Fibroblast of lung (primary cell): ENCODE results near the gene SMC3. TPM values are rescaled to one million over a fixed set of nuclear protein-coding genes. Genes with fewer than 3 reads are reported as not detected.

ENCODE experiments used
- DNase-seq, 2 donors: peaks; one replicate each; pipeline versions ENCODE4 v3.0.0 to v3.0.0-alpha.2; 2010; ENCODE audit warnings: low read depth in 2 of 2
- H2AFZ ChIP-seq: 2 replicates; pipeline ENCODE4 v1.5.1; 2012; ENCODE audit warnings: low read length, control low read depth, inconsistent platforms
- H3K27ac ChIP-seq: 2 replicates; pipeline ENCODE4 v1.5.1; 2011; ENCODE audit warnings: low read length, control low read depth; ENCODE audit not compliant: insufficient read depth
- H3K27me3 ChIP-seq: 2 replicates; pipeline ENCODE4 v1.5.1; 2011; ENCODE audit warnings: mild to moderate bottlenecking, low read length; ENCODE audit not compliant: control insufficient read depth, insufficient read depth
- H3K36me3 ChIP-seq: 2 replicates; pipeline ENCODE4 v1.5.1; 2011; ENCODE audit warnings: low read length; ENCODE audit not compliant: control insufficient read depth, insufficient read depth
- H3K4me1 ChIP-seq: 2 replicates; pipeline ENCODE4 v1.5.1; 2011; ENCODE audit warnings: low read length; ENCODE audit not compliant: control insufficient read depth, insufficient read depth; ENCODE audit errors: extremely low read depth
- H3K4me2 ChIP-seq: 2 replicates; pipeline ENCODE4 v1.5.1; 2011; ENCODE audit warnings: low read length, control low read depth; ENCODE audit not compliant: insufficient read depth; ENCODE audit errors: extremely low read depth
- H3K4me3 ChIP-seq, 4 experiments: fragments of 200-600 bp in 1 of 4; sonication (generic) in 1 of 4; replicated peaks in 1 of 4; 2 replicates each; pipeline ENCODE4 v1.5.1; 2011 to 2016; ENCODE audit warnings: low read length in 4 of 4, low read depth in 3 of 4, mild to moderate bottlenecking in 3 of 4, control low read depth in 2 of 4, inconsistent platforms in 1 of 4, mixed read lengths in 1 of 4; ENCODE audit not compliant: insufficient read depth in 1 of 4; ENCODE audit errors: control extremely low read depth in 1 of 4
- H3K79me2 ChIP-seq: 2 replicates; pipeline ENCODE4 v1.5.1; 2012; ENCODE audit warnings: mild to moderate bottlenecking, low read length, inconsistent platforms; ENCODE audit not compliant: control insufficient read depth, insufficient read depth
- H3K9ac ChIP-seq: 2 replicates; pipeline ENCODE4 v1.5.1; 2011; ENCODE audit warnings: mild to moderate bottlenecking, low read length, control low read depth; ENCODE audit not compliant: insufficient read depth
- H3K9me3 ChIP-seq: 2 replicates; pipeline ENCODE4 v1.5.1; 2012; ENCODE audit warnings: low read depth, low read length; ENCODE audit not compliant: control insufficient read depth, insufficient read depth
- H4K20me1 ChIP-seq: 2 replicates; pipeline ENCODE4 v1.5.1; 2011; ENCODE audit warnings: low read length; ENCODE audit not compliant: control insufficient read depth, insufficient read depth; ENCODE audit errors: extremely low read depth
- CTCF ChIP-seq, 2 donors: IDR thresholded peaks in 1 of 2; conservative IDR thresholded peaks in 1 of 2; 1 replicate in 1 of 2; 2 replicates in 1 of 2; pipeline ENCODE4 v1.5.1; 2011 to 2012; ENCODE audit warnings: low read length in 2 of 2, control low read depth in 1 of 2, inconsistent platforms in 1 of 2, low read depth in 1 of 2, mild to moderate bottlenecking in 1 of 2
- EZH2 ChIP-seq: IDR thresholded peaks from 2 replicates; pipeline ENCODE4 v1.5.1; 2012; ENCODE audit warnings: low read length, control low read depth, mild to moderate bottlenecking; ENCODE audit errors: missing control alignments
- polyA plus RNA-seq, 2 donors: library from polyadenylated mRNA; depleted of rRNA in 1 of 2; stranded (reverse) in 1 of 2; unstranded in 1 of 2; fragments of >200 nt; gene quantifications; 2 replicates each; pipeline ENCODE4 v1.2.1, GENCODE V29; 2011 to 2012; ENCODE audit warnings: missing spikeins in 1 of 2
- total RNA-seq: library from RNA; depleted of rRNA; stranded (reverse); fragments of >200 nt; gene quantifications from 2 replicates; pipeline ENCODE4 v1.2.1, GENCODE V29; 2014

The SMC3 gene
- total and polyA plus RNA-seq, 2 donors (not counting 1 experiment from before 2014, with no cell fraction given) = 25.9 to 31.9 TPM

GRCh38 chr10:110625951-110626855, 58.7 kb downstream of the SMC3 start:
- peaks cover 8% of the 10 kb centered on the region for H3K27me3 ChIP-seq
- H3K4me1 ChIP-seq = no peaks in the 10 kb centered on the region
- no peaks in the 10 kb centered on the region for H3K9me3 ChIP-seq
- H3K4me3 ChIP-seq = no peak overlapping the region
- no peak overlapping the region for H3K9ac ChIP-seq
- TF ChIP-seq CTCF (conservative IDR thresholded peaks at IDR 0.05 in 1 of 2, IDR thresholded peaks at IDR 0.05 in 1 of 2; ENCODE audit: low read depth in 1 of 2, low read length in 2 of 2) (no peak), EZH2 (no peak)
- H3K27ac ChIP-seq = no peak overlapping the region
- H3K4me2 ChIP-seq = no peak overlapping the region
- no peak for DNase-seq
- no peaks in the 10 kb centered on the region for H3K79me2 ChIP-seq
- H3K36me3 ChIP-seq = no peaks in the 10 kb centered on the region
- no peaks in the 10 kb centered on the region for H4K20me1 ChIP-seq
- no peak overlapping the region for H2AFZ ChIP-seq

DNA sequence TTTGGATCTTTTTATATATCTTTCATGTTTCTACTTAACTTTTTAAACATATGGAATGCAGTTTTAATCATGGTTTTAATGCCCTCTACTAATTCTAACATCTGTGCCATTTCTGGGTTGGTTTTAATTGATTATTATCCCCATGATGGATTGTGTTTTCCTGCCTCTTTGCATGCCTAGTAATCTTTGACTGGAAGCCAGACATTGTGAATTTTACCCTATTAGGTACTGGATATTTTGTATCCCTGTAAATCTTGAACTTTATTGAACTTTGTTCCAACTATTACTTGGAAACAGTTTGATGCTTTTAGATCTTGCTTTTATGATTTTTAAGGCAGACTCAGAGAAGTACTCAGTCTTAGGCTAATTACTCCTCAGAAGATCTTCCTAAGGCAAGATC, 60.7 kb downstream of the SMC3 start:
- TF ChIP-seq EZH2 = no peak
- Histone ChIP-seq H3K79me2 (no peaks in the 10 kb centered on the region), H3K4me2 (no peak overlapping the region), H3K9me3 (no peaks in the 10 kb centered on the region), H3K36me3 (no peaks in the 10 kb centered on the region), H2AFZ (no peak overlapping the region), H3K27ac (no peak overlapping the region), H3K4me1 (no peaks in the 10 kb centered on the region), H4K20me1 (no peaks in the 10 kb centered on the region), H3K27me3 (peaks cover 8% of the 10 kb centered on the region), H3K9ac (no peak overlapping the region), H3K4me3 (no peak overlapping the region)
- no peak for DNase-seq

GRCh38 chr10:110629680-110630191, 62.2 kb downstream of the SMC3 start:
- no peak overlapping the region for H3K4me2 ChIP-seq
- peak in 1 of 2 donors; percentile 93 for DNase-seq
- no peaks in the 10 kb centered on the region for H3K9me3 ChIP-seq
- TF ChIP-seq CTCF (conservative IDR thresholded peaks at IDR 0.05 in 1 of 2, IDR thresholded peaks at IDR 0.05 in 1 of 2; ENCODE audit: low read depth in 1 of 2, low read length in 2 of 2) (no peak), EZH2 (no peak)
- H3K79me2 ChIP-seq = no peaks in the 10 kb centered on the region
- H3K27ac ChIP-seq = no peak overlapping the region
- peaks cover 6% of the 10 kb centered on the region for H3K27me3 ChIP-seq
- H2AFZ ChIP-seq = no peak overlapping the region
- H3K36me3 ChIP-seq = no peaks in the 10 kb centered on the region
- H3K4me3 ChIP-seq = no peak overlapping the region
- H4K20me1 ChIP-seq = no peaks in the 10 kb centered on the region
- no peak overlapping the region for H3K9ac ChIP-seq
- H3K4me1 ChIP-seq = no peaks in the 10 kb centered on the region
